ENCODE results near the gene UCHL3.

DNA sequence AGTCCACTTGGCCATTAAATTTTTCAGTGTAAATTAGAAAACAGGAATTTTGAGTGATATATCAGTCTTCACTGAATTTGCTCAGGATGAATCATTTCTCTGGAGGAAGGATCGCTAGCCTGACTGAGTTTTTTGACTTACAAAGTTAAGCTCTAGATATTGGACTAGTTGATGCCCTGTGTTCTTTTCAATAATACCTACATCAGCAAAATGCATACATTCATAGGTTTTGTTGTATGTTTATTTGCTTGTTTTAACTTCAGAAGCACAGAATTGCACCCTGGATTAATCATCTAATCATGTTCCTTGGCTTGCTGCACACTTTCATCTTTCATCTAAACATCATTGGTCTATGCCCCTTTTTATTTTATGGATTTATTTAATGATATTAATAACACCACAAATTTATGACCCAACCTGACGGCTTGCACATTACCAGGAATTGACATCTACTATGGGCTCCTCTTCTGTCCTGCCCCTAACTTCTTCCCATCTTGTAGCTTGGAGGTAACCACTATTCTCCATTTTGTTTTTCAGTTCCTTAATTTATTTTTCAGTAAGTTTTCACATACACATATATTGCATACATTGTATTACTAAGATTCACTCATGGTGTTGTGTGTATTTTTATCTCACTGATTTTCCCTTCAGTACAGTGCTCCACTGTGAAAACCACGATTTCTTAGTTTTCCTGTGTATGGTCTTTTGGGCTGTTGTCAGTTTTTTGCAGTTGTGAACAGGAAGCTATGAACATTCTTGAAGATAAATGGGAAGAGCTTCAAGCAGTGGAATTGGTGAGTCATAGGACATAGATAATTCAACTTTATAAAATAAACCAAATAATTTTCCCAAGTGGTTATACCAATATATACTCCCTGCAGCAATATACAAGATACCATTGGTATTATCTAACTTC lies 35.3 kb upstream of the UCHL3 start:
- TF ChIP-seq, protein P1, sequence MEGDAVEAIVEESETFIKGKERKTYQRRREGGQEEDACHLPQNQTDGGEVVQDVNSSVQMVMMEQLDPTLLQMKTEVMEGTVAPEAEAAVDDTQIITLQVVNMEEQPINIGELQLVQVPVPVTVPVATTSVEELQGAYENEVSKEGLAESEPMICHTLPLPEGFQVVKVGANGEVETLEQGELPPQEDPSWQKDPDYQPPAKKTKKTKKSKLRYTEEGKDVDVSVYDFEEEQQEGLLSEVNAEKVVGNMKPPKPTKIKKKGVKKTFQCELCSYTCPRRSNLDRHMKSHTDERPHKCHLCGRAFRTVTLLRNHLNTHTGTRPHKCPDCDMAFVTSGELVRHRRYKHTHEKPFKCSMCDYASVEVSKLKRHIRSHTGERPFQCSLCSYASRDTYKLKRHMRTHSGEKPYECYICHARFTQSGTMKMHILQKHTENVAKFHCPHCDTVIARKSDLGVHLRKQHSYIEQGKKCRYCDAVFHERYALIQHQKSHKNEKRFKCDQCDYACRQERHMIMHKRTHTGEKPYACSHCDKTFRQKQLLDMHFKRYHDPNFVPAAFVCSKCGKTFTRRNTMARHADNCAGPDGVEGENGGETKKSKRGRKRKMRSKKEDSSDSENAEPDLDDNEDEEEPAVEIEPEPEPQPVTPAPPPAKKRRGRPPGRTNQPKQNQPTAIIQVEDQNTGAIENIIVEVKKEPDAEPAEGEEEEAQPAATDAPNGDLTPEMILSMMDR (conservative IDR thresholded peaks at IDR 0.05; ENCODE audit: low read depth, low read length): no peak
- no peak for TF ChIP-seq EZH2 (IDR thresholded peaks at IDR 0.05; ENCODE audit: low read length, unreplicated experiment)
- TF ChIP-seq EZH2phosphoT487 (IDR thresholded peaks at IDR 0.05; ENCODE audit: borderline replicate concordance, low read length): no peak

Data from PC-3 (cell line).